ENCODE results near the gene DSCAML1.

The DSCAML1 gene

DNA sequence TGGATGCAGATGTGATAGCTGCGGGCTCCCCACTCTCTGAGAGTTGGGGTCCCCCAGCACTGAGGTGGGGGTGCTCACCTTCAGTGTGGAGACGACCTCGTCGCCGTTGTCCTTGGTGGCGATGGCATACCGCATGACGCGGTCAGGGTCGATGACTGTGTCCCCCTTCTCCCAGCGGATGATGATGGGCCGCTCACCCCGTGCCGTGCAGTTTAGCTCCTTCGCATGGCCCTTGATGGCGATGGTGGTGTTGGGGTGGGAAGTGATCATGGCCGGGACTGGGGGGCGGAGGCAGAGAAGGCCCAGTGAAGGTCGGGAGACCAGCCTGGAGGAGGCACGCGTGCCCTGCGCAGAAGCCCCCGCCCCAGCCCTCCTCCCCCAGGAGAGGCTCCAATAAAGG is 315.1 kb downstream of the DSCAML1 start:
- no peak for DNase-seq

DNA sequence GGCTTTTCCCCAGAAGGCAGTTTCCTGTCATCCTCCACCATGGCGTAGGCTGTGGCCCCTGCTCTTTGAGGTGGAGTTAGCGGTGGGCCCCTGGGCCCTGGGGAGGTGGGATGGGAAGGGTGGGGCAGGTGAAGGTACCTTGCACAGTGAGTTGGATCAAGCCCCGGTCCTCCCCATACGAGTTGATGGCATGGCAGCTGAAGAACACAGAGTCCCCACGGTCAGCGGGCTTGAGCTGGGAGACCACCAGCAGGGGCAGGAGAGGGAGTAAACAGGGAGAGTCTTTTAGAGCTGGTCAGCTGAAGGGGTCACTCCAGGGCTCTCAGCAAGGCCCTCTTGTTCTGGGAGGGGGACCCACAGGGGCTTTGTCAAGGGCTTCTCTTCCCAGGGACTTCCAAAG is 316.0 kb downstream of the DSCAML1 start:
- DNase-seq = no peak

DNA sequence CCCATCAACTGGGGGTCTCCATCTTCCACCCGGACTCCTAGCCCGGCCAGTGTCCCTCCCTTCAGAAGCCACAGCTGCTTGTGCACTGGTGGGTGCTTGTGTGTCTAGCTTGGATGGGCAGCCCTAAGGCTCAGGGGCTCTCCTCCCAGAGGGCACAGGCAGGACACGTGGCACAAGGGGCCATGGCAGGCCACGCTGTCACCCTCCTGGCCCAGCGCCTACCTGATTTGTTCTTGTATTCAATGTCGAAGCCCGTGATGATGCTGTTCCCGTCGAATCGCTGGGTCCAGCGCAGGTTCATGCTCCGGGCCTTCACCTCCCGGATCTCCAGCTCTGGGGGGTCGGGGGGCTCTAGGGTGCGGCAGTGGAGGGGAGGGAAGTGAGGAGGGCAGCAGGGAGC is 316.8 kb downstream of the DSCAML1 start:
- DNase-seq = no peak

DNA sequence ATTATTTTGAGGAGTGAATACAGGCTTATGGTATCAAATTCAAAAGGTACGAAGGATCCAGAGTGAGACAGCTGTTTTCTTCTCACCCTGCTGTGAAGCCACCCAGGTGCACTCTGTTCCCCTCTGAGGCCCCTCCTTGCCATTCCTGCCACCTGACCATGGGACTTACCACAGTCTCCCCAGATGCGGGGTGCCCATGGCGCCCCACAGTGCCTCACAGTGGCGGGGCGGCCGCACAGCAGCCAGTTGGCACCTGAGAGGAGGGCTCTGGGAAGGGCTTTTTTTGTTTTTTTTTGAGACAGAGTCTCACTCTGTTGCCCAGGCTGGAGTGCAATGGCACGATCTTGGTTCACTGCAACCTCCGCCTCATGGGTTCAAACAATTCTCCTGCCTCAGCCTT is 317.6 kb downstream of the DSCAML1 start:
- no peak for DNase-seq

DNA sequence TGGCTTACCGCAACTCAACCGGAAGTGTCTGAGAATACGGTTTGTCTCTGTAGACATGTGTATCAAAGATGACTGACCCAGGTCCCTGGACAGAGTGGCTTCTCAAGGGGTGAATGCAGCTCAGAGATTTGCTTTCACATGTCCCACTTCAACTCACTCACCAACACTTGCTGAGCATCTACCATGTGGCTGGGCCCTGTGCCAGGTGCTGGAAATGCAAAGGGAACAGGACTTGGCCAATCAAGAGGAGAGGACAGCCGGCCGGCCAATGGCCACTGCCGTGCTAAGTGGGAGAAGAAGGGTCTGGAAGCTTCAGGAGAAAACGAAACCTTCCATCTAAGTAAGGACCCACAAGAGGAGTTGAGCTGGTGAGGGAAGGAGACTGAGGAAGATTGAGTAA is 318.1 kb downstream of the DSCAML1 start:
- no peak for DNase-seq

DNA sequence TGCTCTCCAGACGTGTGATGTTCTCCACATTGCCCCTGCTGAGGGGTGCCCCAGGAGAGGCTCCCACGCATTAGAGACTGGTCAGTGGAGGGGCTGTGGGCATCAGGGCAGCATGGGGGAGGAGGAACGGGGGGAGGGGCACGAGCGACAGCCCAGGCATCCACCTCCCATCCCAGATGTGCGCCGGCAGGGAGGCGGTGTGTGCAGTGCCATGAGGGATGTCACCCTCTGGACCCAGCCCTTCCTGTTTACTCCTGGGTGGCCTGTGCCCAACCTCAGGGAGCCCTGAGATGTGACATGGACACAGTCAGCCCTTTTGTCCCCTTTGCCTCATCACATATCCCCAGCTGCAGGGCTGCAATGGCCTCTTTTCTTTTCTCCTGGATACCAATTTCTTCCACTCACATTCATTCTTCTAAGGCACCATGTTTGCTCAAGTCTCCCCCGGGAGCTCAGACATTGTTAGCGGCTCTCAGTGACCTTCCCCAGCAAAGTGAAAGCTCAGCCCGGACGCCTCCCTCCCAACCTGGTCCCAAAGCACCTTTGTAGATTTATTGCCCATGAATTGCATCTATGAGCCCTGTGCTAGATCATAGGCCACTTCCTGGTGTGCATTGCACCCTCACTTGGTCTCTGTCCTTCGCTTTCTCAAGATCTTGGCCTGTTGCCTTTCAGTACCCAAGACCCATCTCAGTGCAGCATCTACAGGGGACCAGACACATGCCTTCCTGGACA is 318.7 kb downstream of the DSCAML1 start:
- DNase-seq = no peak

DNA sequence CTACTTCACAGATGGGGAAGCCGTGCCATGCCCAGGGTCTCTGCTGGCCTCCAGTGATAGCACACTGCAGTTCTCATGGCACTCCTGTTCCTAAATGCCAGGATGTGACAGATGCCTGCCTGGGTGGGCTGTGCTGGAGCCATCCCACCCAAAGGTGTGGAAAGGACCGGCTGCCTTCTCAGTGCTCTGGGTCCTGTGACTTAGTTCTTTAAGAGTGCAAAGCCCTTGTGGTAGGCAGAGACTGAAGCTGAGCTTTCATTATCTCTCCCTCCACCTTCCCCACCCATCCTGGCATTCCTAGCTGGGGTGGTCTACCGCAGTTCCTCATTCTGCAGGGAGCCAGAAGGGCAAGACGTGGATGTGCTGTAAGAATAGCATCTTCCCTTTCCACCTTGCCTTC is 319.3 kb downstream of the DSCAML1 start:
- DNase-seq = no peak

DNA sequence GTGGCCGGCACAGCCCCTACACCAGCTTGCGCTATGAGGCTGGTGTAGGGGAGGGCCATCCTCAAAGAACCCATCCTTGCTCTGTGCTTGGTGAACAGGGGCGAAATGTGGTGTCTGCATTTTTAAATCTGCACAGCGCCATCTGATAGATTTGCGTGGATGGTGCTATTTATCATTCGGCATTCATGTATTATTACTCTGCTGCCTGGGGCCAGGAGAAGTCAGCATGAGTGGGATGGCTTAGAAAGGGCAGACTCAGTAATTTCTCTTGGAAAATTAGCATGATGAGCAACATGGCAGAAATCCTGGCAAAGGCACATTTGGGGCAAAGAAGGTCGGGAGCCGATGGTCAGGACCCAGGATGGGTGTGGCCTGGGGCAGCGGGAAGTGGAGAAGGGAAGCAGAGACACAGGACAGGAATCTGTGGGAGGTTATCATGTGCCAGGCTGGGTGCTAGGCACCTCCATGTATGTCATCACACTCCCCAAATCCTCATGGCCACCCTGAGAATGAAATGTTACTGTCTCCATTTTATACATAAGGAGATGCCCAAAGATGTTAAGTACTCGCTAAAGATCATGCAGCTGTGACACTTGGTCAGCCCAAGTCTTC is 320.4 kb downstream of the DSCAML1 start:
- no peak for DNase-seq

DNA sequence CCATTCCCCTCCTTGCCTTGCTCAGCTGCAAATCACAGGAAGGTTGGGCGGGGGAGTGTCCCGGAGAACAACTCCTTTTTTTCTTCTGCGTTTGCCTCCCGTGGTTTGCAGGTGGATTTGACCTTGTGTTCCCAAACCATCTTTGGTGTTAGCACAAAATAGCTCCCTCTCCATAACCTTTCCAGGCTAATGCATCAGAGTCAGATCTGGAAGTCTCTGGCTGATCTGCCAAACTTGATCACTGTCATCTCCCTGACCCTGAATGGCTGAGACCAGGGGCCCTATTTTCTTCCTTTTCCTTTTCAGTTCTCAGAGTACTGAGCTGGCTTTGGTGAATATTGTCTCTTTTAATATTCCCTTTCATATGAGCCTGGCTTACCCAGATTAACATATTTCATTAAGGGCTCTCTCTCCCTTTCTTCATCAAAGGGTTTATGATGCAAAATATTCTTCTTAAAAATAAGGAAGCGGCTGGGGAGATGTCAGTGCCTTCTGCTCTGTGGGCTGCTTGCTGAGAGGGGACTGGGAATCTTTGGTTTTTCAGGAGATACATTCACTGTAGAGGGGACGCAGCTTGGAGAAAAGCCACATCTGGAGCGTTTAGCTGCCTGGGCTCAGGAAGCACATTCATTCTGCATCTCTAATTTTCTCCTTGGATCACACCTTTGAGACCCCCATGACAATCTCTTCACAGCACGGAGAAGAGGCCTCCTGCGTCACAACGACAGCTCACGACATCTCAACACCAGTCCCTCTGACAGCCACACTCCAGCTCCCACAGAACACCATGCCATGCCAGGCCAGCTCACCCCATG is 321.1 kb downstream of the DSCAML1 start:
- no peak for DNase-seq

DNA sequence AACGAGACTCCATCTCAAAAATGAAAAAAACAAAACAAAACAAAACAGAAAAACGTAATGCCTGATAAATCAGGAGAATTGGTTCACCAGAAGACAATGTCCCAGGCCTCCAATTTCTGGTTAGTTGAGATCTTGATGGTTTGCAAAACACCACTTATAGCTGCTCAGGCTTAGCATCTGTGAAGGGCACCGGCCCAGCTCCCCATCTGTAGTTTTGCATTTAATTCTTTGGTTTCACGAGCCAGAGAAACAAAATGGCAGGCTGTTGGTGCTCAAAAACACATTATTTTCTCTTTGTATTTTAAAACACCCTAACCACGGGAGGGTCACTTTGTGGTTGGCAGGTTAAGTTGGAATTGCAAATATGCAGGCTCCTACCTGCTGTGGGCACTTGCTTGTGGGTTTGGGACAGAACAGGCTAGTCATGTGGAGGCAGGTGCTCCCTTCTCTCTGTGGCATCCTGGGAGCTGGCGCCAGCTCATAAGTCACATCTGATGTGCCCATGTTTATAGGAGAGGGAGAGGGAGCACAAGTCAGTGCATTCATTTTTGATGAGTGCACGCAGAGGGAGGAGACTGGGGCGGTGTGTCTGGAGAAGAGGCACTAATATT is 323.4 kb downstream of the DSCAML1 start:
- no peak for DNase-seq

DNA sequence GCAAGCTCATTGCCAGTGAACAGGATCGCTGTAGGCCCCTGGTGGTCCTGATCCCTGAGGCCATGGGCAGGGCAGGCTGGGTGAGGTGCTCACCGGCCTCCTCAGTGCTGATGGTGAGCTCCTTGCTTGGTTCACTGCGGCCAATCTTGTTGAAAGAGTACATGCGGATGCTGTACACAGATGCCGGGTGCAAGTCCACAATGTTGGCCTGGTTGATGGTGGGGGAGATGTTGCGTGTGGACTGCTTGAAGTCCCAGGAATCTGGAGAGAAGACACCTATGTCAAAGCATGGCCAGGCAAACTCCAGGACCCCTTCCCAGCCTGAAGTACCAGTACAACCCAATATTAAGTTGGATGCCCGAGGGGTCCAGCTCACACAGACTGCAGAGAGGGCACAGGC is 325.2 kb downstream of the DSCAML1 start:
- no peak for DNase-seq

DNA sequence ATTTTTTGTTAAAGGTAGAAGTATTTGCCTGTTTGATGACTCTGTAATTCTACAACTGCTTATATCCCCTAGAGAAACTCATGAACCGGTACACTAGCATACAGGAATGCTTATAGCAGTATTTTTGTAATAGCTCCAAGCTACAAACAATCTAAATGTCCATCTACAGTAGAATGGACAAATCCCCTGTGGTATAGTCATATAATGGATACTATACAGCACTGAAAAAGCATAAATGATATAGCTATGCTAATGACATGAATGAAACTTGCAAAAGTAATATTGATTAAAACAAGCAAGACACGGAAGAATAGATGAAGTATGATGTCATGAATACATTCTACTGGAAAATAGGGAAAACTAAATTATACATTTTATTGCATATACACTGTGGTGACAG is 326.4 kb downstream of the DSCAML1 start:
- DNase-seq = no peak

DNA sequence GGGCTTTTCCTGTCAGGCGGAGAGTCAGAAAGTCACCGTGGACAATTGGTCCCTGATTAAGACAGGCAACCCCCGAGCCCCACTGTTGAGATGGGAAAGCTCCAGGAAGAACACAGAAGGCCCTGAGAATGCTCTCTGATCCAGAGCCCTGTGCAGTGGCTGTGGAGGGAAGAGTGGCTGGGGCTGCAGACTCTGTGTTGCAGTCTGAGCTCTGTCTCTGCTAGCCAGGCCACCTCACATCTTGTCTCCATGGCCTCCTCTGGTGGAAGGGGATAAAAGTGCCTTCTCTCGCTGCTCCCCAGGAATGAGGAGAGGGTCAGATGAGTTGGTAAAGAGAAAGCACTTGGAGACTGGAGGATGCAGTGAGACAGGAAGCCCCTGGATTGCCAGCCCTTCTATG is 328.1 kb downstream of the DSCAML1 start:
- DNase-seq = no peak

DNA sequence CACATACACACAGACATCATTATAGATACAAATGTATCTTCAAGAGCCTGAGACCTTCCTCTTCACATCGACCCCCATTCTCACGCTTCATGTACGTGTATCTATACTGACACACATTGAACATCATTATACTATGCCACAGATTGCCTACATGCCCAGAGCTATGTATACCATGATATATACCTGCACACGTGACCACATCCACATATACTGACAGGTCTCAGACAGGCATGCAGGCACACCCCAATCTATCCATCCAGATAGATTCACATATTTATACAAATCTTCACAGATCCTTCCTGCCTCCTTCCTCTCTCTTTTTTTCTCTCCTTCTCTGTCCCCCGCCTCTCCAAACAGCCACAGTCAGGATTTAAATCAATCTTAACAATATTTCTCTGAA is 329.2 kb downstream of the DSCAML1 start:
- no peak for DNase-seq

DNA sequence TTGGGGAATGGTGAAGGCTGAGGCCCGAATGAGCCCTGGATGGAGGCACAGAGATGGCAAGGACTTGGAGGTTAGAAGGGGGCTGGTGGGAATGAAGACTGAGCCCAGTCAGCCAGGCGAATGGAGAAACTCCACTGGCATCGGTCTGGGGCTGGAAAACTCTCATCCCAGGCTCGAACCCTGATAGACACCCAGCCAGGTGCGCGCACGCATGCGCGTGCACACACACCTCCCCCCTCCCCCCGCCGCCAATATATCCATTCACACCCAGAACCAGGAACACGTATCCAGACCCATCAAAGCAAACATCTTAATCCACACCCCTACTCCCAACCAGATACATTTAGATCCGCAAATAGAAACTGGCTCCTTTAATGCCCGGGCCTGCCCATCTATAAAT is 330.1 kb downstream of the DSCAML1 start:
- DNase-seq = no peak

DNA sequence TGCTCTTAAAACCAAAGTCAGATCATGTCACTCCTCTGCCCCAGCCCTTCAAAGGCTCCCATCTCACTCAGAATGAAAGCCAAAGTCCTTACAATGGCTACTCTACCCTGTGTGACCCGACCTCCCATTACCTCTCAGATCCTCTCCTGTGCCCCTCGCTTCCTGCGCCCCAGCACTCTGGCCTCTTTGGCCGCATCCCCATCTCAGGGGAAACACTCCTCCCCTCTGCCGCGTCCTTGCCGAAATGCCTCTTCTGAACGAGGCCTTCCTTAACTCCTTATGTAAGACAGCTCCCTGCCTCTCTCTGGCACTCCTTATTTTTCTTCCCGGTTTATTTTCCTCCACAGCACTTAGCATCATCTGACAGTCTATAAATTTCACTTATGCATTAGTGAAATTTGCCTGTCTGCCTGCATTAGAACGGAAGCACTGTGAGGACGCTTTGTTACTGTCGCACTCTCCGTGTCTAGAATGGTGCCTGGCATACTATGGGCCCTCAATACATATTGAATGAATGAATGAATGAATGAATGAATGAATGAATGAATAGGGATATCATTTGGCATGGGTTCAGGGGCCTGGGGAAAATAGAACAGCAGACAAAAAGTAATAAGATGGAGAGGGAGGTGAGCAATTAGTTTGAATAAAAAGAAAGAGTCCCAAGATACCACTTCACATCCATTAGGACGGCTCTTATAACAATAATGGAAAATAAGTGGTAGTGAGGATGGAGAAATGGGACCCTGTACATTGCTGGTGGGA is 331.6 kb downstream of the DSCAML1 start:
- DNase-seq = no peak

DNA sequence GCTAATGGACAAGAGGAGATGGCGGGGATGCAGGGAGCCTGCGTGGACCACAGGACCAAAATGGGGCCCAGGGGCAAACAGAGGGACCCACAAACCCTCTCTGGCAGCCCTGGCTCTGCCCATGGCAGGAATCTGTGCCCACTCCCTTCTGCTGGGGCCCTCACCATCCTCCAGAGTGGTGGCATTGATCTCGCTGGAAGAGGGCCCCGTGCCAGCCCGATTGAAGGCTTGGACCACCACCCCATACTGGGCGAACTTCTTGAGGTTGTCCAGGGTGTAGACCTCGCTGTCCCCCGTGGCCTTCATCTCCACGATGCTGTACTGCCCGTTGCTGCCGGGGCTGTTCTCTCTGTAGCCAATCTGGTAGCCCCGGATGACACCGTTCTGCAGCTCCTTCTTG is 332.2 kb downstream of the DSCAML1 start:
- DNase-seq = no peak

DNA sequence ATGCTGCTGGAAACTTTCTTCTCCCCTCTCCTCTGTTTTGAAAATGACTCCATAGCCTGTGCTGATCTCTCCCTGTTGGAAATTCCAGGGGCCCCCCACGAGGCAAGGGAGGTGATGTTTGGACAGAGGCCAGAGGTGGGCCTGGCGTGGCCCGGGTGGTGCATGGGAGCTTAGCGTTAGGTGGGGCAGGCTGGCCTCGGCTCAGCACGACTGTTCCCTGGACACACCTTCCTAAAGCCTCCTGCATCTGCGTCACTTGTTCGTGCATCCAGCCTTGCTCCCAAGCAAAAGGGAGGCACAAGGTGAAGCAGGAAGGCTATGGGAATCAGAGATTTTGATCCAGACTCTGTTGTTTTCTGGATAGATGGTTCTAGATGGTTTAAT is 334.2 kb downstream of the DSCAML1 start:
- no peak for DNase-seq

DNA sequence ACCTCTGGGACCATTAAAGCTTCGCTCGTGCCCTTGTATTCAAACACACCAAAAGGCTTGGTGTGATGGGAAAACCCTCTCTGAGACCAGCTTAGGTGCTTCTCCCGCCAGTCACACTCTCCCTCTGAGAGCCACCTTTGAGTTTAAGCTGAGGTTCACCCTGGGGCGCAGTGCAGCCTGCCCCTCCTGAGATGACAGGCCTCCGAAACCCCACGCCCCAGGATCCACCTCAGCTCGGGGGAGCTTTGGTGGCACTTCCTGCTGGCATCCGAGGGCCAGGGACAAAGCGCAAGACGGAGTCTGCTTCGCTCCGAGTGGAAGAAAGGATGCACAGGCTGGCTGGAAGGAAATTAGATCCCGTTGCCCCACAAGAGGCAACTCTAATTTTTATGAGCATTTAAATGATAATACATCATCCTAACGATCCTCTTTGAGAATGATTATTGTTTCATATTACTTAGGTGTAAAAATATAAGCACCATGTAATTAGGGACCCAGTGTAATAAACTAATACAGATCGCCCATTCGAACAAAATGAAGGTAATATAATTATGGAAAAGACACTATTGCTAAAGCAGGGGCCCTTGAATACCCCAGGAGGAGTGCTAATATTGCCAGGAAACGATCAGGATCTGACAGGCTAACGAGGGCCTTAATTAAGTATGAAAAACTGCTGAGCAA is 334.7 kb downstream of the DSCAML1 start:
- DNase-seq = no peak

DNA sequence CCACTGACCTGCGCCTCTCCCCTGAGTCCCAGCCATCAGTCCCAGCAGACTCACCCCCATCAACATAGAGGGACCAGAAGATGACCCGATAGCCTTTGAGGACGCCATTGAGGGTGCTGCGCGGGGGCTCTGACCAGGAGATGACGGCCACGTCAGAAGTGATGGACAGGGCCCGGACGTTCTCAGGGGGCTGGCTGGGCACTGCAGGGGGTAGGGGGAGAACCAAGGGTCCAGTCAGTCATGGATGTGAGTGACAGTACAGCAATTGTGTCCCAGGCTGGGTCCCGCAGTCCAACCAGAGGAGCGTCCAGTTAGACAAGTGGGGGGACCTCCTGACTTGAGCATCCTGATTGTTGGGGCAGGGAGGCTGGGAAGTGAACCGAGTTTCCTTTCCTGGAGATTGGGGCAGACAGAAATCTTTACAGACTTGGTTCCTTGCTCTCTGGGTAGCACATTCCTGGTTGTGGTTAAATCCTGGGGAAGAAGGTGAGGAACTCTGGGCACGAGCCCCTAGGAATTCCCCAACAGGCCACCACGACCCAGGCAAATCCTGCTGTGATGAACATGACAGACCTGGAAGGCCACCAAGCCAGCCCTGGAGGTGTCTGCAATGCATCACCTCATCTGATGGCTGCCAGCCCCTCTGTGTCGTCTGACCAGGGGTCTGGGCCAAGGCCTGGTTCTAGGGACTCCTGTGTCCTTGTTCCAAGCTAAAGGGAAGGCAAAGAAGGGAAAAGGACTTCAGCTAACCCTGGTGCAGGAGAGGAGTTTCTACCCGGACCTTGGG is 335.4 kb downstream of the DSCAML1 start:
- DNase-seq = no peak

DNA sequence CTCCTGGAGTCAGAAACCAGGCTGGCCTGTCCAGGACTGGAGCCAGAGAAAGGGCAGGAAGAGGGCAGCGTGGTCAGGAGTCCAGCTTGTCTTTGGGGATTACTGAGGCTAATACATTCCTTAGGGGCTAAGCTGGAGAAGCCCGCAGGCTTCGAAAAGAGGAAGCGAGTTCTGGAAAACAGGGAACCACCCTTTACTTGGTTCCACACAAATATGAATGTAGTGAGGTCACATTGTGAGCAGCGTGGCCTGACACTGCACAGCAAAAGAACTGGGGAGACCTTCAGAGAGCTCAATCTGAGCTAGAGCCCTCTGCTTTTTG is 337.1 kb downstream of the DSCAML1 start:
- no peak for DNase-seq
